GM12875 (cell line): ENCODE measurements around the gene FBXO24.
"Not testable (repeated sequence)": the region's sequence is repeated elsewhere in the genome, so short reads cannot be mapped to it uniquely, and the experiment has no call there.

Source experiments
- H3K4me3 ChIP-seq: one replicate; pipeline ENCODE4 v1.5.1; 2011; ENCODE audit warnings: low read depth, low read length, control low read depth
- CTCF ChIP-seq: IDR thresholded peaks from 2 replicates; pipeline ENCODE4 v1.5.1; 2011; ENCODE audit warnings: low read depth, mild to moderate bottlenecking, control low read depth, inconsistent platforms, low read length, moderate library complexity, borderline replicate concordance; ENCODE audit not compliant: insufficient read depth

Gene FBXO24

GRCh38 chr7:100547872-100548271, 38.3 kb upstream of the FBXO24 start:
- no peak overlapping the region for H3K4me3 ChIP-seq
- TF ChIP-seq CTCF: no peak

GRCh38 chr7:100548446-100548845, 37.7 kb upstream of the FBXO24 start:
- not testable (repeated sequence) for H3K4me3 ChIP-seq

GRCh38 chr7:100552532-100552931, 33.6 kb upstream of the FBXO24 start:
- no peak for TF ChIP-seq CTCF
- no peak overlapping the region for H3K4me3 ChIP-seq

- TF ChIP-seq CTCF: no peak
- no peak overlapping the region for H3K4me3 ChIP-seq
Observed at GRCh38 chr7:100553032-100553431, 33.1 kb upstream of the FBXO24 start.

- no peak for TF ChIP-seq CTCF
- H3K4me3 ChIP-seq: no peak overlapping the region
Observed at GRCh38 chr7:100555701-100556100, 30.4 kb upstream of the FBXO24 start.

- TF ChIP-seq CTCF: no peak
- H3K4me3 ChIP-seq: no peak overlapping the region
Observed at GRCh38 chr7:100556541-100556940, 29.6 kb upstream of the FBXO24 start.

- H3K4me3 ChIP-seq: no peak overlapping the region
- TF ChIP-seq CTCF: no peak
Observed at GRCh38 chr7:100559127-100559526, 27.0 kb upstream of the FBXO24 start.
